NCI-H524 (cell line): ENCODE measurements around the gene CCDC178.

ENCODE experiments used
- DNase-seq, 2 experiments: peaks; one replicate each; lab custom pipeline; 2025; lab: John Stamatoyannopoulos, UW

CCDC178 gene

GRCh38 chr18:32911660-32912284 lies 528.7 kb downstream of the CCDC178 start:
- DNase-seq, result no peak

- no peak for DNase-seq
Observed at GRCh38 chr18:32910694-32911296, 529.7 kb downstream of the CCDC178 start.

DNA sequence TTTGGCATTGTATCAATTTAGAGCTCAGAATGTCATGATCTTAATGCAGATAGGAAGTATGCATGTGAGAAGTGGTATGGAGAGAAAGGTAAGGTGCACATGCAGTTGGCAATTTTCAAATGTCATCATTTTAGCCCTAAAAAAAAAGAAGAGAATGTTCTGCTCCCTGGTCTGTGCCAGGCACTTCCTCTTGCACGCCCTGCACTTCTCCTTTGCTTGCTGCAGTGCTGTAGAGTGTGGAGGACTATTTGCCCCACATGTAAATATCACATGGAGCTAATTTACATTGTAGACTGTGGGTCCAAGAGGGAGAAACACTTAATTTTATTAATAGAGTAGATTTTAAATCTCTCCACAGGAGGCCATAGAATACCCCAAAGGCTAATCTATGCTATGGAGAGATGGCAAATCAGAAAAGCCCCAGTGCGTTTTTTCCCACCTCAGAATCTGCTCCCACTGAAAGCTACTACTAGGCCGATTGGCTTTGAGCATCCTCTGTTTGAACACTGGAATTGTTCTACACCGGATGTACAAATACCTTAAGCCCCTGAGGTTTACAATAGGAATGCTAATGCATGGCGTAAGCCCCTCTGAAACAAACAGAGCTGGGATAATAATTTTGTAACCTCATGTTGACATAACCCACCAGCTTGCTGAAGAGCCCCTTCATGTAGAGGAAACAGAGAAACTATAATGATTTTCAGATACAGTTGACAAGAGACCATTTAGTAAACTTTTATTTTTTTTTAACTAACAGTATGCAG lies 530.5 kb downstream of the CCDC178 start:
- DNase-seq, result no peak

- DNase-seq, result no peak
Observed at GRCh38 chr18:32908424-32908805, 532.1 kb downstream of the CCDC178 start.

DNA sequence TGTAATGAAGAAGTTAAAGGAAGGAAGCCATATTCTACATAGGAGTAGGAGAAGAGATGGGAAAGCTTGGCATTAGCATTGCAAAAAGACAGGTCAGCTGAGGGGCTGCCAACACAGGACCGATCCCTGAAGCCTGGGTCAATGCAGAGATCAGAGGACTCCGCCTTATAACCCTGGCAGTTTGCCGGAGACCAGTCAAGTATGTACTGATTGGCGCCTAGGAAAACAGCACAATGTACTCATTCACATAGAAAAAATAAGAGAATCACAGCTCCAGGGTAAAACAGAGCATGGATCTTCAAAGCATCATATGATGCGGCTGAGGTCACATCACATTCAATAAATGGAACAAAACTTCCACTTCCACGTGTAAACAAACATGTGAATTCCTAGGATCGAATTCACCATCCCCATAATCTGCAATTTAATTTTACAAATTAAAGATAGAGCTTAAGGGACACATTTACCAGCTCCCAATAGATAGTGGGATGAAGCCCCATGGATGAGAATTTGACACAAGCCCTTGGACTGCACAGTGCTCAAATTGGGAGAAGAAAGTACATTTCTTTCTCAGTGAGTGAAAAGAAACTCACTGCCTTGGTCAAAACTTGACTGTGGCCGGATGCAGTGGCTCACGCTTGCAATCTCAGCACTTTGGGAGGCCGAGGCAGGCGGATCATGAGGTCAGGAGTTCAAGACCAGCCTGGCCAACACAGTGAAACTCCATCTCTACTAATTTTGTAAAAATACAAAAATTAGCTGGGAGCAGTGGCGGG lies 532.7 kb downstream of the CCDC178 start:
- no peak for DNase-seq

- DNase-seq, result no peak
Observed at GRCh38 chr18:32907311-32907585, 533.3 kb downstream of the CCDC178 start.

DNA sequence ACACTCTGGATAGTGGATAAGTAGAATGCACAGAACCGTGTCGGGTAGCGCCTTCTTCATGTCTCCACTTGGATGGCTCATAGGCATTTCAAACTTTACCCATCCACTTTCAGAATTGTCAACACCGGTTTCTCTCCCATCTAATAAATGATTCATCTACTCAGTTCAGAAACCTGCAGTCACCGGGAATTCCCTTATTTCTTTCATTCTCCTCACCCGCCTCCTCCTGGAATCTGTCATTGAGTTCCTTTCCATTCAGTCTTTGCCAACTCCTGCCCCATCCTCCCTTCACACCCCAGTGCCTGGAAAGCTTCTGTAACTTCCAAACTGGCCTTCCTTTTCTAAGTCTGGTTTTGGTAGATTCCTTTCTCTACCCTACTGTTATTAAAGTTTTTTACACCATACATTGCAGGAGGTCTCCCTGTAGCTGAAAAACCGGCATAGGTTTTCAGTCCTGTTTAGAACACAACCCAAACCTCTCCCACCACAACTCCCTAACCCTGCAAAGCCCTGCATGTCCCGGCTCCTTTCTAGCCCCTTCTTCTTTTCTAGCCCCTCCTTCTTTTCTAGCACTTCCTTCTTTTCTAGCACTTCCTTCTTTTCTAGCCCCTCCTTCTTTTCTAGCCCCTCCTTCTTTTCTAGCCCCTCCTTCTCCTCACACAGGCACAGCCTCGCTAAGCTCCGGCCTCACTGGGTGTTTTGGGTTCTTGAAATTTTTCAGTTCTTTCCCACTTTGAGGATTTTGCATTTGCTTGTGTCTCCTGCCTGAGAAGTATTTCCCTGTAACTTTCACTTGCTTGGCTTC lies 533.8 kb downstream of the CCDC178 start:
- no peak for DNase-seq

- no peak for DNase-seq
Observed at GRCh38 chr18:32905651-32906050, 534.9 kb downstream of the CCDC178 start.

GRCh38 chr18:32902568-32903330 lies 537.8 kb downstream of the CCDC178 start:
- no peak for DNase-seq

- DNase-seq, result no peak
Observed at GRCh38 chr18:32899819-32900218, 540.7 kb downstream of the CCDC178 start.

- no peak for DNase-seq
Observed at GRCh38 chr18:32896776-32897547, 543.6 kb downstream of the CCDC178 start.

GRCh38 chr18:32893915-32894314 lies 546.6 kb downstream of the CCDC178 start:
- DNase-seq, result peak in 1 of 2 experiments; percentile 5

DNA sequence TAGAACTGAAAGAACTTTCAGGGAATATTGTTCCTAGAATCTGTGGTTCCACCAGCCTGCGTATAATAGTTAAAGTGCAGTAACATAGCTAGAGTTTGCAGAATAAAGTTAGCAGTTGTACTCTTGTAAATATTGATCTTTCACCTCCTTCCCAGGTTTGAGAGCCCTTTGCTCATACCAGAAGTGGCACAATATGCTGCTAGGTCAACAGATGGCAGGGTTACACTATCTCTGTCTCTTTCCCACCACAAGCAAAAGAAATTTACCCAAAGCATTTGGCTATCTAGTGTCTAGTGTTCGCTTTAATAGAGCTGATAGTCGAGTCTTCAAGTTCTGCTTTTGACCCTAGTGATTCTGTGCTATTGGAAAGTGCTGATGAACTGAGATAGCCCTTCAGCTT lies 548.7 kb downstream of the CCDC178 start:
- peak in 1 of 2 experiments; percentile 56 for DNase-seq

GRCh38 chr18:32891130-32891529 lies 549.4 kb downstream of the CCDC178 start:
- DNase-seq, result no peak

GRCh38 chr18:32889615-32890593 lies 550.6 kb downstream of the CCDC178 start:
- no peak for DNase-seq

DNA sequence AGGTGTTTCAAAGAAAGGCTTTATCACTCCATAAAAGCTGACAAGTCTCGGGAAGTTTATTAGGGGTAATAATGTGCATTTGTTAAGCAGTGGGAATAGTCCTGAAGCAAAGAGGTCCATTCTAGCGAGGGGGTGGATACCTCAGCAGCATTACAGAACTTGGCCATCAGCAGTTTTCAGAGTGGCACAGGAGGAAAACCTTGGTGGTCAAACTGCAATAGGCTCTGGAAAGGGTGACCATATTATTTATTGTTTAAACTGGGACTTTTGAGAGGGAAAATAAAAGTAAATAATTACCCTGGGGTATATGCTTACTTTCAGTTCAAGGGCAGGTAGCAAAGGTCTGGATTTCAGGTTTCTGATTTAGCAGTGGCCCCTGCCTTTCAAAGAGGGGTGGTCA lies 552.2 kb downstream of the CCDC178 start:
- DNase-seq, result no peak
